GM23338 (cell line): ENCODE data around the gene ZNF311. TPM values are rescaled to one million over a fixed set of nuclear protein-coding genes. Genes with fewer than 3 reads are reported as not detected.
A peak's percentile ranks its signal among the peaks of the same experiment; 100 is the strongest.

ENCODE experiments used
- ATAC-seq: fragments of 200-7000 bp; cut with Tn5 transposase; 3 replicates; pipeline ENCODE4 v1.9.1; 2020
- DNase-seq: peaks from one replicate; pipeline ENCODE4 v3.0.0-alpha.2; 2015; ENCODE audit warnings: low spot score
- H2AFZ ChIP-seq: fragments of 200-600 bp; sonication (generic); 2 replicates; pipeline ENCODE4 v1.8.0; 2016; ENCODE audit warnings: antibody characterized with exemption, mild to moderate bottlenecking, moderate library complexity
- H3F3A ChIP-seq: fragments of 200-600 bp; sonication (generic); replicated peaks from 2 replicates; pipeline ENCODE4 v1.8.0; 2017; ENCODE audit warnings: antibody characterized with exemption, mixed run types, low read depth
- H3K27ac ChIP-seq: fragments of 200-600 bp; sonication (generic); 2 replicates; pipeline ENCODE4 v1.6.1; 2016; ENCODE audit warnings: low read depth
- H3K27me3 ChIP-seq: fragments of 200-600 bp; sonication (generic); 2 replicates; pipeline ENCODE4 v1.8.0; 2016; ENCODE audit warnings: mild to moderate bottlenecking, mixed run types, moderate library complexity; ENCODE audit not compliant: insufficient read depth
- H3K36me3 ChIP-seq: fragments of 200-600 bp; sonication (generic); 2 replicates; pipeline ENCODE4 v1.8.0; 2016; ENCODE audit warnings: mild to moderate bottlenecking; ENCODE audit not compliant: insufficient read depth
- H3K4me1 ChIP-seq: fragments of 200-600 bp; sonication (generic); 2 replicates; pipeline ENCODE4 v1.8.0; 2016; ENCODE audit warnings: mild to moderate bottlenecking, moderate library complexity; ENCODE audit not compliant: insufficient read depth
- H3K4me2 ChIP-seq: fragments of 200-600 bp; sonication (generic); 2 replicates; pipeline ENCODE4 v1.7.1; 2017; ENCODE audit warnings: mixed run types
- H3K4me3 ChIP-seq: fragments of 200-600 bp; sonication (generic); 2 replicates; pipeline ENCODE4 v1.6.1; 2016; ENCODE audit warnings: mixed run types
- H3K79me2 ChIP-seq: fragments of 200-600 bp; sonication (generic); replicated peaks from 2 replicates; pipeline ENCODE4 v1.8.0; 2017; ENCODE audit warnings: mild to moderate bottlenecking; ENCODE audit not compliant: insufficient read depth
- H3K9me2 ChIP-seq: fragments of 200-600 bp; sonication (generic); 2 replicates; pipeline ENCODE4 v1.8.0; 2017; ENCODE audit not compliant: insufficient read depth
- H4K20me1 ChIP-seq: fragments of 200-600 bp; sonication (generic); replicated peaks from 2 replicates; pipeline ENCODE4 v1.8.0; 2017; ENCODE audit warnings: mild to moderate bottlenecking; ENCODE audit not compliant: insufficient read depth
- H3K27ac Mint-ChIP-seq: 2 replicates; pipeline ENCODE4 v1.8.0; 2020; ENCODE audit warnings: inconsistent platforms, mild to moderate bottlenecking, moderate library complexity, mixed read lengths
- H3K27me3 Mint-ChIP-seq: 3 replicates; pipeline ENCODE4 v1.8.0; 2022; ENCODE audit warnings: low read depth, mild to moderate bottlenecking, moderate library complexity, mixed read lengths, inconsistent platforms; ENCODE audit not compliant: insufficient read depth, poor library complexity
- H3K36me3 Mint-ChIP-seq: 3 replicates; pipeline ENCODE4 v1.8.0; 2021; ENCODE audit warnings: low read depth, mild to moderate bottlenecking, inconsistent platforms, moderate library complexity, mixed read lengths
- H3K4me1 Mint-ChIP-seq: 3 replicates; pipeline ENCODE4 v1.8.0; 2020; ENCODE audit warnings: mild to moderate bottlenecking, inconsistent platforms, mixed read lengths
- H3K4me3 Mint-ChIP-seq: 3 replicates; pipeline ENCODE4 v1.8.0; 2021; ENCODE audit warnings: moderate library complexity, mild to moderate bottlenecking, inconsistent platforms, mixed read lengths
- H3K9me3 Mint-ChIP-seq: 3 replicates; pipeline ENCODE4 v1.8.0; 2020; ENCODE audit warnings: moderate library complexity, mild to moderate bottlenecking, inconsistent platforms, mixed read lengths
- CREB1 ChIP-seq: fragments of 250-450 bp; sonication (Bioruptor Pico); IDR thresholded peaks from 2 replicates; pipeline ENCODE4 v1.5.0; 2020; ENCODE audit warnings: low read depth, mild to moderate bottlenecking, moderate library complexity
- ETS1 ChIP-seq: IDR thresholded peaks from 2 replicates; pipeline ENCODE4 v1.6.1; 2016; ENCODE audit warnings: antibody characterized with exemption
- EZH2 ChIP-seq: fragments of 200-600 bp; sonication (generic); IDR thresholded peaks from one replicate; pipeline ENCODE4 v1.8.0; 2017; ENCODE audit warnings: antibody characterized with exemption, mild to moderate bottlenecking, low read depth; ENCODE audit not compliant: unreplicated experiment
- EZH2phosphoT487 ChIP-seq: fragments of 200-600 bp; sonication (generic); IDR thresholded peaks from one replicate; pipeline ENCODE4 v1.8.1; 2018; ENCODE audit warnings: antibody characterized with exemption; ENCODE audit not compliant: unreplicated experiment
- JUNB ChIP-seq: IDR thresholded peaks from one replicate; pipeline ENCODE4 v1.6.1; 2016; ENCODE audit warnings: antibody characterized with exemption; ENCODE audit not compliant: unreplicated experiment
- NANOG ChIP-seq: IDR thresholded peaks from 2 replicates; pipeline ENCODE4 v1.6.1; 2016; ENCODE audit warnings: antibody characterized with exemption, borderline replicate concordance
- POLR2AphosphoS5 ChIP-seq: IDR thresholded peaks from 2 replicates; pipeline ENCODE4 v1.6.1; 2016; ENCODE audit warnings: antibody characterized with exemption, low read depth
- REST ChIP-seq: IDR thresholded peaks from one replicate; pipeline ENCODE4 v1.6.1; 2018; ENCODE audit warnings: antibody characterized with exemption; ENCODE audit not compliant: unreplicated experiment
- STAT1 ChIP-seq: IDR thresholded peaks from one replicate; pipeline ENCODE4 v1.6.1; 2016; ENCODE audit warnings: antibody characterized with exemption; ENCODE audit not compliant: unreplicated experiment
- ZNF114 ChIP-seq: fragments of 250-450 bp; sonication (Bioruptor Pico); IDR thresholded peaks from 2 replicates; pipeline ENCODE4 v1.5.0; 2020; ENCODE audit warnings: mild to moderate bottlenecking, moderate library complexity
- ZNF462 ChIP-seq: fragments of 250-450 bp; sonication (Bioruptor Pico); IDR thresholded peaks from 2 replicates; pipeline ENCODE4 v1.5.0; 2020; ENCODE audit warnings: mild to moderate bottlenecking, moderate library complexity
- polyA plus RNA-seq: library from polyadenylated mRNA; unstranded; fragments of >200 nt; fragmentation: Nextera tagmentation; extraction: Ambion mirVana; gene quantifications from 2 replicates; pipeline ENCODE4 v1.2.1, GENCODE V29; 2016
- total RNA-seq: library from RNA; depleted of rRNA; stranded (reverse); fragments of >200 nt; shearing (Covaris generic); gene quantifications from 2 replicates; pipeline ENCODE4 v1.2.3, GENCODE V29; 2014

Gene ZNF311
- total and polyA plus RNA-seq, 2 experiments from 2014 or later: 1.5 to 1.8 TPM

GRCh38 chr6:28978133-28978491 is 27.0 kb downstream of the ZNF311 start:
- Histone ChIP-seq H3K79me2 (no peaks in the 10 kb centered on the region), H3F3A (peaks cover 8% of the 10 kb centered on the region; the same call in 1 of the 2 replicates), H2AFZ (peak overlapping the region; percentile 88), H3K4me1 (peaks cover 23% of the 10 kb centered on the region; the same call in 1 of the 2 replicates), H3K9me2 (no peaks in the 10 kb centered on the region), H3K27ac (no peak overlapping the region), H4K20me1 (no peaks in the 10 kb centered on the region), H3K27me3 (peaks cover 42% of the 10 kb centered on the region), H3K36me3 (no peaks in the 10 kb centered on the region), H3K4me2 (peak overlapping the region; percentile 76), H3K4me3 (peak overlapping the region; percentile 69)
- peaks cover 10% of the 10 kb centered on the region for H3K9me3 Mint-ChIP-seq
- peaks cover 4% of the 10 kb centered on the region; the same call in 1 of the 3 replicates for H3K36me3 Mint-ChIP-seq
- H3K4me1 Mint-ChIP-seq: peaks cover 36% of the 10 kb centered on the region
- ATAC-seq: no peak
- H3K4me3 Mint-ChIP-seq: peak overlapping the region; percentile 79
- no peak overlapping the region for H3K27ac Mint-ChIP-seq
- DNase-seq: no peak
- TF ChIP-seq EZH2: no peak
- no peak for TF ChIP-seq ZNF114 (CRISPR knock-in tag)
- no peak for TF ChIP-seq EZH2phosphoT487
- no peak for TF ChIP-seq ZNF462 (CRISPR knock-in tag)
- no peak for TF ChIP-seq POLR2AphosphoS5
- no peak for TF ChIP-seq CREB1
- no peak for TF ChIP-seq JUNB
- TF ChIP-seq ETS1: no peak
- no peak for TF ChIP-seq NANOG
- TF ChIP-seq STAT1: no peak
- no peak for TF ChIP-seq REST
- peaks cover 21% of the 10 kb centered on the region for H3K27me3 Mint-ChIP-seq
